Epithelial cell of esophagus (primary cell): ENCODE measurements around the gene F11R.
"Not testable (repeated sequence)": the region's sequence is repeated elsewhere in the genome, so short reads cannot be mapped to it uniquely, and the experiment has no call there.

Experiments used
- DNase-seq: peaks from one replicate; pipeline ENCODE4 v3.0.0; 2010; ENCODE audit warnings: low read depth
- H3K4me3 ChIP-seq: 2 replicates; pipeline ENCODE4 v1.5.1; 2011; ENCODE audit warnings: mild to moderate bottlenecking, low read length, control low read depth
- TF ChIP-seq, protein P1 (sequence below): IDR thresholded peaks from 2 replicates; pipeline ENCODE4 v1.5.1; 2011; ENCODE audit warnings: low read depth, mild to moderate bottlenecking, low read length, control low read depth, inconsistent platforms; ENCODE audit not compliant: insufficient read depth; ENCODE audit errors: missing control alignments

Gene F11R

DNA sequence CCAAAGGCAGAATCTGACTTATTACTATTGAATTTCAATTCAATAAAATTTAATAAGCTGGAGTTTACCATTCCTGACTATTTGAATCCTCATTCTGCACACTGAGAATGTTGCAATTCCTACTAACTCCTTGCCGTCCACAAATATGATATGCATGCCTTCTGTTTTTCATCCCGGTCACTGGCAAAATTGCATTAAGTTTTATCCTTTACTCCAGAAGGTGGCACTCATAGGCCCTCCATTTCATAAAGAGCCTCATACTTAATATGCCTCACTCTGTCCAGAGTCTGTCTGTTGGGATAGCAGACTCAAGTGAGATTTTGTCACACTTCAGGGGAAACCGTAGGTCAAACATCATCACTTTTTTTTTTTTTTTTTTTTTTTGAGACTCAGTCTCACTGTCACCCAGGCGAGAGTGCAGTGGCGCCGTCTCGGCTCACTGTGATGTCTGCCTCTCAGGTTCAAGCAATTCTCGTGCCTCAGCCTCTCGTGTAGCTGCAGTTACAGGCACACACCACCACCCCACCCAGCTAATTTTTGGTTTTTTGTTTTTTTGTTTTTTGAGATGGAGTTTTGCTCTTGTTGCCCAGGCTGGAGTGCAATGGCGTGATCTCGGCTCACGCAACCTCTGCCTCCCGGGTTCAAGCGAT is 27.3 kb downstream of the F11R start:
- H3K4me3 ChIP-seq: no peak overlapping the region
- DNase-seq: peak; percentile 44
- TF ChIP-seq, protein P1, sequence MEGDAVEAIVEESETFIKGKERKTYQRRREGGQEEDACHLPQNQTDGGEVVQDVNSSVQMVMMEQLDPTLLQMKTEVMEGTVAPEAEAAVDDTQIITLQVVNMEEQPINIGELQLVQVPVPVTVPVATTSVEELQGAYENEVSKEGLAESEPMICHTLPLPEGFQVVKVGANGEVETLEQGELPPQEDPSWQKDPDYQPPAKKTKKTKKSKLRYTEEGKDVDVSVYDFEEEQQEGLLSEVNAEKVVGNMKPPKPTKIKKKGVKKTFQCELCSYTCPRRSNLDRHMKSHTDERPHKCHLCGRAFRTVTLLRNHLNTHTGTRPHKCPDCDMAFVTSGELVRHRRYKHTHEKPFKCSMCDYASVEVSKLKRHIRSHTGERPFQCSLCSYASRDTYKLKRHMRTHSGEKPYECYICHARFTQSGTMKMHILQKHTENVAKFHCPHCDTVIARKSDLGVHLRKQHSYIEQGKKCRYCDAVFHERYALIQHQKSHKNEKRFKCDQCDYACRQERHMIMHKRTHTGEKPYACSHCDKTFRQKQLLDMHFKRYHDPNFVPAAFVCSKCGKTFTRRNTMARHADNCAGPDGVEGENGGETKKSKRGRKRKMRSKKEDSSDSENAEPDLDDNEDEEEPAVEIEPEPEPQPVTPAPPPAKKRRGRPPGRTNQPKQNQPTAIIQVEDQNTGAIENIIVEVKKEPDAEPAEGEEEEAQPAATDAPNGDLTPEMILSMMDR: peak; percentile 39

GRCh38 chr1:160992036-160992435 is 28.9 kb downstream of the F11R start:
- DNase-seq: peak; percentile 12
- not testable (repeated sequence) for H3K4me3 ChIP-seq

GRCh38 chr1:160987359-160988050 is 33.4 kb downstream of the F11R start:
- no peak overlapping the region for H3K4me3 ChIP-seq
- no peak for DNase-seq
- TF ChIP-seq, protein P1: no peak

DNA sequence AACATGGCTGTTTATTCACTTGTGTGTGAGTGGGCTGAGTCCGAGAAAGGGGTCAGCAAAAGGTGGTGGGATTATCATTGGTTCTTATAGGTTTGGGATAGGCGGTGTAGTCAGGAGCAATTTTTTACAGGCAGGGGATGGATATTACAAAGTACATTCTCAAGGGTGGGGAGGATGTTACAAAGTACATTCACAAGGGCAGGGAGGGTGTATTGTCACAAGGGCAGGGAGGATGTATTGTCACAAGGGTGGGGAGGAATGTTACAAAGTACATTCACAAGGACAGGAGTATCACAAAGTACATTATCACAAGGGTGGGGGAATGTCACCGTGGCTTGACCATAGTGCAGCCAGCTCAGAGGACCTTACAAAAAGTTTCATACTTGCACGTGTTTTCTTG is 35.2 kb downstream of the F11R start:
- no peak for DNase-seq
- TF ChIP-seq, protein P1: no peak
- no peak overlapping the region for H3K4me3 ChIP-seq

DNA sequence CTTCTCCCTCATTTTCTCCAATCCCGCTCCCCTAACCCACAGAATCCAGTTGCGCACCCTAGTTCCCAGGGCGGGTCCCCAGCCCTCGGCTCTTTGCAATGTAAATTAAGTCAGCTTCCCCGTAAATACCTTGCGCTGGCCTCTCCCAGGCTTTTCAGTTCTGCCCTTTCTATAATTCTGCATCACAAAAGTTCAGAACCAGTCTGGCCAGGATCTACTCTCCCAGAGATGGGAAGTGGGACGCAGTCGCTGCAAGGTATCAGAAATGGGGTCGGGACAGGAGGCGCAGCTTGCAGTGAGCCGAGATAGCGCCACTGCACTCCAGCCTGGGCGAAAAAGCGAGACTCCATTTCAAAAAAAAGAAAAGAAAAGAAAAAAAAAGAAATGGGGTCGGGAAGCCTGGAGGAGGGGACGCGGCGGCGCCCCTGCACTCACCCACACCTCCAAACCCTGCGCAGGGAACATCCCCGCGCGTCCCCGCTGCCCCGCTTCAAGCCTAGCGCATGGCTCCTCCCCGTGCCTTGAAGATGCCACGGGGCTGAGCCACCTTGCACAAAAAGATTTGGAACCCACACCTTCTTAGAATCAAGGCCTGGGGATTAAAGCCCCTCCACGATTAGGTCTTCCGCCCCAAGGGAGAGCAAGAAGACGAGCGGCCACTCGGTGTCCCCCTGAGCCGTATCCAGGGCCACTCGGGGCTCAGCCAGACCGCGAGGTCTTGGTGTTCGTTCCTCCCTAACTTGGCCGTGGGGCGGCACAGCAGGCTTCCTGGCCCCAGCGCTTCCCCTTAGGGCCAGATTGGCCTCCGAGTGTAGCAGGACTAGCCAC is 39.2 kb downstream of the F11R start:
- no peak for DNase-seq
- no peak overlapping the region for H3K4me3 ChIP-seq
- TF ChIP-seq, protein P1: no peak

DNA sequence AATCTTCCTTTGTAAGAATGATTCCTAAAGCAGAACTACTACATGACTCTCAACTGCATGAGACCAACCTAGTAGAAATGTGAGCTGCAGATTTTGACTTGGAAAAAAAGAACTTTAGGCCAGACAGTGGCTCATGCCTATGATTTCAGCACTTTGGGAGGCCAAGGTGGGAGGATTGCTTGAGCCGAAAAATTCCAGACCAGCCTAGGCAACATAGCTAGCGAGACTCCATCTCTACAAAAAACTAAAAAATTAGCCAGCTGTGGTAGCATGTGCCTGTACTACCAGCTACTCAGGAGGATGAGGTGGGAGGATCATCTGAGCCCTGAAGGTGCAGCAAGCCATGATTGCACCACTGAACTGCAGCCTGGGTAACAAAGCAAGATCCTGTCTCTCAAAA is 41.7 kb downstream of the F11R start:
- DNase-seq: no peak

DNA sequence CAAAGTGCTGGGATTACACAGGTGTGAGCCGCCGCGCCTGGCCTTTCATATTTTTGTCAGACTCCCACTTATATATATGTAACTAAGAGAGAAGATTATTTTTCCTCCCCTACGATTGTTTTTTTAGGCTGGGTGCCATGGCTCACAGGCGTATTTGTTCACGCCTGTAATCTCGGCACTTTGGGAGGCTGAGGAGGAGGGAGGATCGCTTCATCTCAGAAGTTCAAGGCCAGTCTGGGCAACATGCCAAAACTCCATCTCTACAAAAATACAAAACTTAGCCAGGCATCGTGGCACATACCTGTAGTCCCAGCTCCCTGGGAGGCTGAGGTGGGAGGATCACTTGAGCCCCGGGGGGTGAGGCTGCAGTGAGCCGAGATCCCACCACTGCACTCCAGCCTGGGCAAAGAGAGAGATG is 42.4 kb downstream of the F11R start:
- TF ChIP-seq, protein P1: no peak
- no peak overlapping the region for H3K4me3 ChIP-seq
- peak; percentile 30 for DNase-seq

More for the DNA sequence above, 41.7 kb downstream of the F11R start:
- H3K4me3 ChIP-seq: no peak overlapping the region
- TF ChIP-seq, protein P1: no peak
